Dermis microvascular lymphatic vessel endothelial cell (primary cell): ENCODE measurements around the gene CFAP74. TPM values are rescaled to one million over a fixed set of nuclear protein-coding genes. Genes with fewer than 3 reads are reported as not detected.
"Not testable (repeated sequence)": the region's sequence is repeated elsewhere in the genome, so short reads cannot be mapped to it uniquely, and the experiment has no call there.

ENCODE experiments used
- DNase-seq, 2 donors: peaks; one replicate each; pipeline versions ENCODE4 v3.0.0 to v3.0.0-alpha.2; 2010; ENCODE audit warnings: low read depth in 2 of 2
- total RNA-seq: library from RNA; depleted of rRNA; stranded (reverse); fragments of >200 nt; gene quantifications from 2 replicates; pipeline ENCODE4 v1.2.1, GENCODE V29; 2014

The CFAP74 gene
- total RNA-seq, 1 donor from 2014 or later: not detected

- DNase-seq: no peak
Measured at GRCh38 chr1:1988061-1988945, 15.3 kb downstream of the CFAP74 start.

- DNase-seq: no peak
Measured at GRCh38 chr1:1987142-1987510, 16.5 kb downstream of the CFAP74 start.

- DNase-seq: no peak
Measured at GRCh38 chr1:1986451-1987141, 17.0 kb downstream of the CFAP74 start.

- no peak for DNase-seq
Measured at GRCh38 chr1:1985375-1986050, 18.1 kb downstream of the CFAP74 start.

GRCh38 chr1:1984560-1985070 lies 19.0 kb downstream of the CFAP74 start:
- DNase-seq: no peak

DNA sequence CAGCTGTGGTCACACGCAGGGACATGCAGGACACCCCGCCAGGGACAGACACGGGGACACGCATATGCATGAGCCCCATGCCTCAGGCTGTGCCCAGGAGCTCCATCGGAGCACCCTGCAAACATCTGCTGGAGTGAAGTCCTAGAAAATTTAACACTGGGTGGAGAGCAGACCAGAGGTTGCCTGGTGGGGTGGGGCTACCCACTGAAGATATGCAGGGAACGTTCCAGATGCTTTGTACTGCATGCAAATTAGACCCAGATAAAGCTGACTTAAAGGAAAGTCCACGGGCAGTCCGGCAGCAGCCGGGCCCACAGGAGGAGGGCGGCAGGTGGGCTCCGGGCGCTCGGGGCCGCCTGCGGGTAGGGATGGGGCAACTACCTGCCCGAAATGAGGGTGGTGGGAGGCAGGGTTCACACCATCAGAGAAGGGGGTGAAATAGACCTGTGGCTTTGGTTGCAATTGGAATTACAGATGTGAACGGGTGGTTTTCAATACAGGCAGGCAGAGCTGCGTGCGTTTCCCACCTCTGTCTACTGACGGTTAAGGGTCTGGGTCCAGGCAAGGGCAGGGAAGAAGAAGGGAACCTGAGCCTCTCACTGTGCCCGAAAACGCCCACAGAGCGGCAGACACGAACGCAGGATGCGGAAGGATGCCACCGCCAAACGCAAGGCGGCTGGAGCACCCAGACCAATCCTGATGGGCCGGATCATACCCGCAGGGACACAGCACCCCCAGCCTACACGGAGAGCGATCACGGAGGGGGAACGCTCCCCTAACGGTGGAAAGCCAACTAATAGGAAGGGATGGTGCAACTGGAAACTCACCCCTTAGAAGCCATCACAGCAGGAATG lies 21.0 kb downstream of the CFAP74 start:
- no peak for DNase-seq

DNA sequence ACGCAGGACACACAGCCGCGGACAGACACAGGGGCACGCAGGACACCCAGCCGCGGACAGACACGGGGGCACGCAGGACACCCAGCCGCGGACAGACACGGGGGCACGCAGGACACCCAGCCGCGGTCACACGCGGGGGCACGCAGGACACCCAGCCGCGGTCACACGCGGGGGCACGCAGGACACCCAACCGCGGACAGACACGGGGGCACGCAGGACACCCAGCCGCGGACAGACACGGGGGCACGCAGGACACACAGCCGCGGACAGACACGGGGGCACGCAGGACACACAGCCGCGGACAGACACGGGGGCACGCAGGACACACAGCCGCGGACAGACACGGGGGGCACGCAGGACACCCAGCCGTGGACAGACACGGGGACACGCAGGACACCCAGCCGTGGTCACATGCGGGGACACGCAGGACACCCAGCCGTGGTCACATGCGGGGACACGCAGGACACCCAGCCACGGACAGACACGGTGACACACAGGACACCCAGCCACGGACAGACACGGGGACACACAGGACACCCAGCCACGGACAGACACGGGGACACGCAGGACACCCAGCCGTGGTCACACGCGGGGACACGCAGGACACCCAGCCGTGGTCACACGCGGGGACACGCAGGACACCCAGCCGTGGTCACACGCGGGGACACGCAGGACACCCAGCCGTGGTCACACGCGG lies 21.8 kb downstream of the CFAP74 start:
- DNase-seq: not testable (repeated sequence)

DNA sequence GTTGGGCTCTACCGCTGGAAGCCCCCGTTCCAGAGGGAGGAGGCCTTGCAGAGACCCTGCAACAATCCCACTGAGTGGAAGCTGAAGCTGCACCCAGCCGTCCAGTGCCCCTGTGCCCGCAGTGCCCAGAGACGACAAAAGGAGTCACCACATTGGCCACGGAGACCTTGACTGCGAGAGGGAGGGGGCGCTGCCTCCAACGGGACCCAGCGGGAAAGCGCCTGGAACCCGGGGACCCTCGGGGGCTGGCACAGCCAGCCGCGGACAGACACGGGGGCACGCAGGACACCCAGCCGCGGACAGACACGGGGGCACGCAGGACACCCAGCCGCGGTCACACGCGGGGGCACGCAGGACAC lies 22.5 kb downstream of the CFAP74 start:
- DNase-seq: no peak

DNA sequence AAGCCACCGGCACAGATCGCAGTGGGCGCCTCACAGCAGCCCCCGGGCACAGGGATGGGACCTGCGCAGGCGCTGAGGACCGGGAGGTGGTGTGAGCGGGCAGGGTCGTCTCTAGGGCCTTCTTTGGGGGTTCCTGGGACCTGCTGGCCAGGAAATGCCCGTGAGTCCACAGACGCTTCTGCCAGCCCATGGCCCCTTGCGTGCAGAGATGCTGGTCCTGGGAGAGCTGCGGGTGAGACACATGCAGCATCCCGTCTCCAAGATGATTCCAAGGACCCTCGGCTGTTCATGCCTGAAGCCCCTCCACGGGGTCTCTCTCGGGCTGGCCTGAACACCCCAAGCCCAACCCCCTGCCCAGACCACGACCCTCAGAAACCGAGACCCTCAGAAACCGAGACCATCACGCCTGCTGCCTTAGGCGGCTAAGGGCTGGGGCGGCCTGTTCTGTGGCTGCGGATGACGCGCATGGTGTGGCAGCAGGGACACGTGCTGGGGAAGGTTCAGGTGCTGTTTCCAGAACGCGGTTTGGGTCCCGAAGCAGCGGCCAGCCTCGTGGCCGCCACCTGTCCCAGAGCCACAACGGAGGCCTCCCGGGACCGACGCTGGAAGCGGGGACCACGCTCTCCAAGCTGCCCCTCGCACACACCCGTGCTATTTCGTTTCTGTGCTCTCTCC lies 23.0 kb downstream of the CFAP74 start:
- no peak for DNase-seq

GRCh38 chr1:1979482-1980165 lies 24.0 kb downstream of the CFAP74 start:
- no peak for DNase-seq

DNA sequence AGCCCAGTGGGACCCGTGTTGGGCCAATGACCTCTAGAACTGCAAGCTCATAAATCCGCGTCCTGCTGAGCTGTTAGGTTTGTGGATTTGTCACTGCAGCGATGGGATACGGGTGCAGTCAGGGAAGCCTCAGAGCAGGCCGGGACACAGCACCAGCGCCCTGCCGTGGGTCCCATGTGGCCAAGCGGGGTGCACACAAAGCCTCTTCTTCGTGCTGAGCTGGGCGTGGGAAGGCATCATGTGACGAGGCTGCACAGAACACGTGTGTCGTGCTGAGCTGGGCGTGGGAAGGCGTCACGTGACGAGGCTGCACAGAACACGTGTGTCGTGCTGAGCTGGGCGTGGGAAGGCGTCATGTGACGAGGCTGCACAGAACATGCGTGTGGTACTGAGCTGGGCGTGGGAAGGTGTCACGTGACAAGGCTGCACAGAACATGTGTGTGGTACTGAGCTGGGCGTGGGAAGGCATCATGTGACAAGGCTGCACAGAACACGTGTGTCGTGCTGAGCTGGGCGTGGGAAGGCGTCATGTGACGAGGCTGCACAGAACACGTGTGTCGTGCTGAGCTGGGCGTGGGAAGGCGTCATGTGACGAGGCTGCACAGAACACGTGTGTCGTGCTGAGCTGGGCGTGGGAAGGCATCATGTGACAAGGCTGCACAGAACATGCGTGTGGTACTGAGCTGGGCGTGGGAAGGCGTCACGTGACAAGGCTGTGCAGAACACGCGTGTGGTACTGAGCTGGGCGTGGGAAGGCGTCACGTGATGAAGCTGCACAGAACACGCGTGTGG lies 24.7 kb downstream of the CFAP74 start:
- DNase-seq: not testable (repeated sequence)

GRCh38 chr1:1978108-1978507 lies 25.5 kb downstream of the CFAP74 start:
- DNase-seq: no peak

- DNase-seq: no peak
Measured at GRCh38 chr1:1976031-1976430, 27.6 kb downstream of the CFAP74 start.

DNA sequence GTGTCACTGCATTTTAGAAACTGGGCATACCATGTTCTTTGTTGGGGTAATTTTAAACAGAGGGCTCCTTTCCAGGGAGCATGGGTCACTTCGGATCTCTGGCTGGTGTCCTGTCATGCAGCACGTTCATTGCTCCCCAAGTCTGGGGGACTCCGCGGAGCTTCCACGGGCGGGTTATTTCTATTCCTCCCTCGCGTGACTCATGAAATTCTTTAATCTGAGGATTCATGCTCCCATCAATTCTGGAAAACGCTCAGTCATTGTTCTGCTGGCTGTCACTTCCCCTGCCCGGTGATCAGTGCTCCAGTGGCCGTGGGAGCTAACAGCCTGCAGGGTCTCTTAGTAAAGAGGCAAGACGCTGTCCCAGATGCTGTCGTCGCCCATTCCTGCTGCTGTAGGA lies 28.1 kb downstream of the CFAP74 start:
- no peak for DNase-seq

GRCh38 chr1:1974834-1975233 lies 28.8 kb downstream of the CFAP74 start:
- no peak for DNase-seq

GRCh38 chr1:1973716-1974642 lies 29.6 kb downstream of the CFAP74 start:
- no peak for DNase-seq

DNA sequence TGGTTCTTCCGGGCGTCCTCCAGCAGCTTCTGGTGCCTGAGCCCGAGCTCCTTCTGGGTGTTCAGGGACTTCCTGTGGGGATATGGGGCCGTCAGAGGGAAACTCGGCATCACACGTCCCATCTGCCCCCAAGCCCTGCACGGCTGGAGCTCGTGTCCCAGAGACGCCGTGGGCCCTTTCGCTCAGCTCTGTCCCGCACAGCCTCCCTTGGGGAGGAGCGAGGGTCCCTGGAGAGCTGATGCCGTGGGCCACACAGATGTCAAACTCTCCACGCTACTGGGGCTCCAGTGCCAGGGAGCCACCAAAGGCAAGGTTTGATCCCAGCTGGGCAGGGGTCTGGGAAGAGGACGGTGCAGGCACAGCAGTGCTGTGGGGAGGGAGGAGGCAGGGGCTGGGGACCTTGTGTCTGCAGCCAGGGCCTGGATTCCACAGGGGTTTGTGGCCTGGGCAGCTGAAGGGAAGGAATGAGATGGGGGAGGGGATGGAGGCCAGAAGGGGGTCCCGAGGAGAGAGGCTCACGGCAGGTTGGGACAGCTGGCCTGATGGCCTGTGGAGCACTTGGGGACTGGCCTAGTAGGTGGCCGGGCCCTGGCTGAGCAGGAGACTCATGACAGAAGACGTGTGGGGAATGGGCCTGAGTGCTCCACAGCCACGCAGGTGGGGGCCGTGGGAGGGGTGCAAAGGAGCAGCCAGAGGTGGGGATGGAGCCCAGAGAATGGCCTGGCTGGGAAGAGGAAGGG lies 30.4 kb downstream of the CFAP74 start:
- no peak for DNase-seq
